Measurements from ENCODE around the gene TTI1. TPM values are rescaled to one million over a fixed set of nuclear protein-coding genes. Genes with fewer than 3 reads are reported as not detected.

The TTI1 gene
- total and polyA plus RNA-seq, 9 of the 15 experiments (the other 6 are each of a cell fraction or from before 2014, with no cell fraction given), result 9.8 to 55.1 (median 39.4) TPM

GRCh38 chr20:37938954-37939353, 94.3 kb downstream of the TTI1 start:
- ChIA-PET CTCF (ENCODE audit: low intra/inter-chr PET ratio) (no interaction called here), POLR2A (no interaction called here)
- 8% methylated on average over 9 of the region's 9 CpGs for WGBS (ENCODE audit: insufficient coverage, low coverage, missing lambda C conversion rate)
- in situ Hi-C loops (cut with MboI), result no loop called here
- ATAC-seq (no peak), FAIRE-seq (no peak), DNase-seq (ENCODE audit: extremely low read depth in 1 of 4, low spot score in 3 of 4) (no peak)
- Histone ChIP-seq H3K27me3 (ENCODE audit: control insufficient read depth in 2 of 2, insufficient read depth in 2 of 2, low read length in 2 of 2) (peaks cover 18 to 58% of the 10 kb centered on the region in 2 experiments), H3K27ac (ENCODE audit: extremely low read depth, low read depth, low read length) (no peak overlapping the region), H3K9me1 (ENCODE audit: control insufficient read depth, insufficient read depth, low read length) (no peaks in the 10 kb centered on the region), H2AFZ (ENCODE audit: low read depth, low read length) (no peak overlapping the region), H3K4me1 (replicated peaks in 1 of 2; ENCODE audit: control insufficient read depth in 2 of 2, insufficient read depth in 2 of 2, low read length in 2 of 2) (peaks cover 3 to 9% of the 10 kb centered on the region in 2 experiments; a peak in 4 of 5 replicates), H3K79me2 (ENCODE audit: control insufficient read depth, insufficient read depth, low read length) (no peaks in the 10 kb centered on the region), H3K9me3 (replicated peaks; ENCODE audit: control insufficient read depth, insufficient read depth, low read depth, low read length) (no peaks in the 10 kb centered on the region), H3K4me3 (no peak overlapping the region), H3K9ac (ENCODE audit: insufficient read depth in 1 of 2, low read depth in 2 of 2, low read length in 2 of 2) (no peak overlapping the region), H3K4me2 (ENCODE audit: insufficient read depth, low read length) (no peak overlapping the region), H3K36me3 (ENCODE audit: control insufficient read depth, insufficient read depth, low read length) (no peaks in the 10 kb centered on the region), H4K20me1 (replicated peaks; ENCODE audit: control insufficient read depth, insufficient read depth, low read length) (no peaks in the 10 kb centered on the region)
- intact Hi-C loops (cut with micrococcal nuclease), result no loop called here
- no TSS peak for BruUV-seq (replicated peaks)
- TF ChIP-seq SUPT5H (IDR thresholded peaks at IDR 0.05), result no peak
- TF ChIP-seq E4F1 (CRISPR knock-in tag; IDR thresholded peaks at IDR 0.05; ENCODE audit: borderline replicate concordance), result no peak
- no peak for TF ChIP-seq NR2F6 (CRISPR knock-in tag; IDR thresholded peaks at IDR 0.05)
- no peak for TF ChIP-seq POLR2H (tag; IDR thresholded peaks at IDR 0.05; ENCODE audit: low read depth)
- TF ChIP-seq ZSCAN32 (CRISPR knock-in tag; IDR thresholded peaks at IDR 0.05), result no peak
- no peak for TF ChIP-seq HCFC1 (IDR thresholded peaks at IDR 0.05; ENCODE audit: low read depth, low read length)
- TF ChIP-seq THAP12 (CRISPR knock-in tag; IDR thresholded peaks at IDR 0.05), result no peak
- TF ChIP-seq POLR2G (IDR thresholded peaks at IDR 0.05; ENCODE audit: low read depth, low read length), result no peak
- TF ChIP-seq NKRF (IDR thresholded peaks at IDR 0.05; ENCODE audit: borderline replicate concordance), result no peak
- TF ChIP-seq CREM (IDR thresholded peaks at IDR 0.05; ENCODE audit: low read depth), result no peak
- TF ChIP-seq ZBTB7A (IDR thresholded peaks at IDR 0.05; ENCODE audit: borderline replicate concordance, control insufficient read depth, low read depth, low read length), result no peak
- TF ChIP-seq CBX1 (IDR thresholded peaks at IDR 0.05; ENCODE audit: low read depth), result no peak
- TF ChIP-seq TSHZ1 (CRISPR knock-in tag; IDR thresholded peaks at IDR 0.05), result no peak
